ENCODE data around the gene MSLN. TPM values are rescaled to one million over a fixed set of nuclear protein-coding genes. Genes with fewer than 3 reads are reported as not detected.

MSLN gene
- total and polyA plus RNA-seq, 9 of the 15 experiments (the other 6 are each of a cell fraction or from before 2014, with no cell fraction given) = not detected

GRCh38 chr16:815861-816260 lies 55.3 kb downstream of the MSLN start:
- H3K9me1 ChIP-seq (ENCODE audit: control insufficient read depth, insufficient read depth, low read length) = no peaks in the 10 kb centered on the region
- peak overlapping the region in 1 of 2 experiments; percentile 58; a peak in 1 of 4 replicates for H3K9ac ChIP-seq (ENCODE audit: insufficient read depth in 1 of 2, low read depth in 2 of 2, low read length in 2 of 2)
- intact Hi-C loops (cut with micrococcal nuclease) (no loop called here), in situ Hi-C loops (cut with MboI) (no loop called here)
- H3K4me2 ChIP-seq (ENCODE audit: insufficient read depth, low read length) = no peak overlapping the region
- ATAC-seq (no peak), DNase-seq (ENCODE audit: extremely low read depth in 1 of 4, low spot score in 3 of 4) (no peak), FAIRE-seq (no peak)
- no peaks in the 10 kb centered on the region for H4K20me1 ChIP-seq (replicated peaks; ENCODE audit: control insufficient read depth, insufficient read depth, low read length)
- peaks cover 0 to 31% of the 10 kb centered on the region in 2 experiments; a peak in 2 of 5 replicates for H3K4me1 ChIP-seq (replicated peaks in 1 of 2; ENCODE audit: control insufficient read depth in 2 of 2, insufficient read depth in 2 of 2, low read length in 2 of 2)
- H3K36me3 ChIP-seq (ENCODE audit: control insufficient read depth, insufficient read depth, low read length) = no peaks in the 10 kb centered on the region
- no peaks in the 10 kb centered on the region; the same call in 1 of the 2 replicates for H3K9me3 ChIP-seq (replicated peaks; ENCODE audit: control insufficient read depth, insufficient read depth, low read depth, low read length)
- BruUV-seq (replicated peaks) = no TSS peak
- ChIA-PET POLR2A (no interaction called here), CTCF (ENCODE audit: low intra/inter-chr PET ratio) (interaction anchor here (0.6 kb wide), 1 partner anchor 287 kb away, joined by 4 read pairs; no protein-coding TSS in a partner anchor)
- no peak overlapping the region for H3K27ac ChIP-seq (ENCODE audit: extremely low read depth, low read depth, low read length)
- H2AFZ ChIP-seq (ENCODE audit: low read depth, low read length) = no peak overlapping the region
- H3K27me3 ChIP-seq (ENCODE audit: control insufficient read depth in 2 of 2, insufficient read depth in 2 of 2, low read length in 2 of 2) = peaks cover 40 to 86% of the 10 kb centered on the region in 2 experiments
- 26% methylated on average over 14 of the region's 15 CpGs for WGBS (ENCODE audit: insufficient coverage, low coverage, missing lambda C conversion rate)
- H3K4me3 ChIP-seq = no peak overlapping the region
- H3K79me2 ChIP-seq (ENCODE audit: control insufficient read depth, insufficient read depth, low read length) = no peaks in the 10 kb centered on the region
- TF ChIP-seq SP1 (CRISPR knock-in tag; IDR thresholded peaks at IDR 0.05) (no peak), ZNF175 (CRISPR knock-in tag; IDR thresholded peaks at IDR 0.05; ENCODE audit: low read depth) (no peak), SREBF2 (CRISPR knock-in tag; IDR thresholded peaks at IDR 0.05) (no peak), RBBP5 (IDR thresholded peaks at IDR 0.05; ENCODE audit: borderline replicate concordance, insufficient read depth, low read length, poor library complexity, severe bottlenecking) (no peak), VEZF1 (CRISPR knock-in tag; IDR thresholded peaks at IDR 0.05) (no peak), ZNF134 (CRISPR knock-in tag; conservative IDR thresholded peaks at IDR 0.05) (no peak), IRF2 (CRISPR knock-in tag; IDR thresholded peaks at IDR 0.05) (no peak), SRSF7 (optimal IDR thresholded peaks at IDR 0.05; ENCODE audit: low read depth, low read length) (no peak), ELK1 (CRISPR knock-in tag; IDR thresholded peaks at IDR 0.05) (no peak), OTX1 (CRISPR knock-in tag; IDR thresholded peaks at IDR 0.05) (no peak), STAT6 (CRISPR knock-in tag; IDR thresholded peaks at IDR 0.05) (no peak), ZNF699 (CRISPR knock-in tag; IDR thresholded peaks at IDR 0.05; ENCODE audit: insufficient replicate concordance) (no peak), ZBTB33 (CRISPR knock-in tag; IDR thresholded peaks at IDR 0.05) (no peak), NR2C1 (IDR thresholded peaks at IDR 0.05) (no peak), NR2C1 (tag; IDR thresholded peaks at IDR 0.05) (no peak), CHD4 (IDR thresholded peaks at IDR 0.05; ENCODE audit: insufficient read depth, insufficient replicate concordance, low read depth, low read length, poor library complexity, severe bottlenecking) (no peak)
